CD4-positive, alpha-beta T cell (primary cell): ENCODE results near the gene MMP24OS. TPM values are rescaled to one million over a fixed set of nuclear protein-coding genes. Genes with fewer than 3 reads are reported as not detected.

Source experiments
- ATAC-seq: fragments of 200-7000 bp; cut with Tn5 transposase; one replicate; pipeline ENCODE4 v1.10.0; 2022; ENCODE audit warnings: mild to moderate bottlenecking; ENCODE audit not compliant: poor library complexity
- CTCF ChIA-PET: fragments of 350-600 bp; sonication (Branson Sonifier 250); formaldehyde crosslinking; loops from one replicate; lab custom pipeline; 2021; ENCODE audit warnings: antibody characterized with exemption, inconsistent platforms; lab: Charles Lee
- POLR2A ChIA-PET: fragments of 350-600 bp; sonication (Branson Sonifier 250); formaldehyde crosslinking; loops from one replicate; lab custom pipeline; 2021; ENCODE audit warnings: antibody characterized with exemption, inconsistent platforms; lab: Charles Lee
- DNase-seq, 14 experiments: peaks; one replicate each; pipeline ENCODE4 v3.0.0-alpha.2; 2013 to 2020; ENCODE audit warnings: mixed read lengths in 2 of 14
- H3K27ac ChIP-seq, 2 donors: one replicate each; pipeline versions ENCODE4 v1.5.1 to v1.7.0; 2013; ENCODE audit warnings: low read length in 2 of 2, low read depth in 1 of 2, mild to moderate bottlenecking in 1 of 2
- H3K27me3 ChIP-seq, 2 experiments: 1 replicate in 1 of 2; 2 replicates in 1 of 2; pipeline versions ENCODE4 v1.6.1 to v1.7.0; 2013; ENCODE audit warnings: low read length in 2 of 2, control low read depth in 1 of 2, mild to moderate bottlenecking in 1 of 2, moderate library complexity in 1 of 2; ENCODE audit not compliant: insufficient read depth in 2 of 2, control insufficient read depth in 1 of 2
- H3K36me3 ChIP-seq: one replicate; pipeline ENCODE4 v1.6.1; 2013; ENCODE audit warnings: low read length, control low read depth; ENCODE audit not compliant: insufficient read depth
- H3K4me1 ChIP-seq: one replicate; pipeline ENCODE4 v1.6.1; 2013; ENCODE audit warnings: low read length, control low read depth; ENCODE audit not compliant: insufficient read depth
- H3K4me3 ChIP-seq: one replicate; pipeline ENCODE4 v1.5.1; 2013; ENCODE audit warnings: mild to moderate bottlenecking, low read length, moderate library complexity
- H3K9me3 ChIP-seq, 2 experiments: 1 replicate in 1 of 2; 2 replicates in 1 of 2; pipeline versions ENCODE4 v1.6.1 to v1.7.0; 2013; ENCODE audit warnings: low read length in 2 of 2, mild to moderate bottlenecking in 2 of 2, control low read depth in 1 of 2, moderate library complexity in 1 of 2; ENCODE audit not compliant: control insufficient read depth in 1 of 2, insufficient read depth in 1 of 2
- H3K27ac Mint-ChIP-seq: one replicate; pipeline ENCODE4 v1.8.0; 2020; ENCODE audit warnings: mixed read lengths
- H3K27me3 Mint-ChIP-seq: one replicate; pipeline ENCODE4 v1.8.0; 2021; ENCODE audit warnings: mixed read lengths
- H3K36me3 Mint-ChIP-seq: one replicate; pipeline ENCODE4 v1.8.0; 2021; ENCODE audit warnings: low read depth, mixed read lengths
- H3K4me1 Mint-ChIP-seq: one replicate; pipeline ENCODE4 v1.8.0; 2021; ENCODE audit warnings: low read depth, mixed read lengths
- H3K4me3 Mint-ChIP-seq: one replicate; pipeline ENCODE4 v1.8.0; 2020; ENCODE audit warnings: mild to moderate bottlenecking, mixed read lengths
- H3K9me3 Mint-ChIP-seq: one replicate; pipeline ENCODE4 v1.8.0; 2020; ENCODE audit warnings: mixed read lengths
- intact Hi-C, 2 experiments: fragments of 100-400 bp; cut with DNase I in 1 of 2; cut with micrococcal nuclease in 1 of 2; formaldehyde crosslinking; loops; one replicate each; pipeline versions ENCODE4 v1.15.1 to v1.9.0; 2023 to 2025; cut with DNase I, micrococcal nuclease
- polyA plus RNA-seq, 2 donors: library from polyadenylated mRNA; unstranded; fragments of 120-200 nt; gene quantifications; one replicate each; pipeline ENCODE4 v1.2.1, GENCODE V29; 2013
- total RNA-seq, 174 experiments: library from RNA in 2 of 174; stranded (reverse) in 2 of 174; gene quantifications; one replicate each; pipeline ENCODE4 v1.2.3 and lab custom pipeline; 2021 to 2026
- TF ChIP-seq, protein P1 (sequence below): fragments of 200-600 bp; IDR thresholded peaks from one replicate; pipeline ENCODE4 v1.8.0; 2022; ENCODE audit warnings: antibody characterized with exemption, mild to moderate bottlenecking

MMP24OS gene
- total RNA-seq (10 to 100 TPM; 71.8 to 74.8 TPM), total RNA-seq (lab: John Stamatoyannopoulos, UW) (6.3 to 41.8 (median 22.1) reads per million in 172 experiments)
- polyA plus RNA-seq (2013, experiment 1 of 2) = 44.9 TPM
- 49.8 TPM for polyA plus RNA-seq (2013, experiment 2 of 2)

- peaks cover 35% of the 10 kb centered on the region for H3K4me1 Mint-ChIP-seq
- Histone ChIP-seq H3K27ac (peak within 1 kb of the TSS; percentile 93 to 95), H3K27me3 (no peaks in the 10 kb centered on the region), H3K4me3 (peak within 1 kb of the TSS; percentile 76), H3K9me3 (no peaks in the 10 kb centered on the region), H3K36me3 (peaks cover 50% of the 10 kb centered on the region), H3K4me1 (peaks cover 39% of the 10 kb centered on the region)
- peak within 1 kb of the TSS; percentile 96 for H3K4me3 Mint-ChIP-seq
- peak within 1 kb of the TSS; percentile 97 for H3K27ac Mint-ChIP-seq
- ChIA-PET CTCF (interaction anchor here (1.1 to 1.5 kb wide), 3 partner anchors 26 to 676 kb away, joined by 3 to 7 read pairs (median 3); partner anchors contain the start of gene SCAND1), POLR2A (interaction anchor here (0.6 to 2.6 kb wide), 22 partner anchors 9 to 975 kb away, joined by 3 to 19 read pairs (median 3); partner anchors contain the start of genes CEP250, DYNLRB1, EDEM2 and ITCH)
- no peaks in the 10 kb centered on the region for H3K9me3 Mint-ChIP-seq
- H3K27me3 Mint-ChIP-seq = no peaks in the 10 kb centered on the region
- ATAC-seq (peak; percentile 86), DNase-seq (peak; percentile 79 to 96 (median 86))
- intact Hi-C loops = loop anchor here in 1 of 2 experiments (2.0 to 10.0 kb wide), 7 partner anchors 130 to 975 kb away; partner anchors contain the start of genes AHCY, EDEM2, GGT7 and GSS
- TF ChIP-seq, protein P1, sequence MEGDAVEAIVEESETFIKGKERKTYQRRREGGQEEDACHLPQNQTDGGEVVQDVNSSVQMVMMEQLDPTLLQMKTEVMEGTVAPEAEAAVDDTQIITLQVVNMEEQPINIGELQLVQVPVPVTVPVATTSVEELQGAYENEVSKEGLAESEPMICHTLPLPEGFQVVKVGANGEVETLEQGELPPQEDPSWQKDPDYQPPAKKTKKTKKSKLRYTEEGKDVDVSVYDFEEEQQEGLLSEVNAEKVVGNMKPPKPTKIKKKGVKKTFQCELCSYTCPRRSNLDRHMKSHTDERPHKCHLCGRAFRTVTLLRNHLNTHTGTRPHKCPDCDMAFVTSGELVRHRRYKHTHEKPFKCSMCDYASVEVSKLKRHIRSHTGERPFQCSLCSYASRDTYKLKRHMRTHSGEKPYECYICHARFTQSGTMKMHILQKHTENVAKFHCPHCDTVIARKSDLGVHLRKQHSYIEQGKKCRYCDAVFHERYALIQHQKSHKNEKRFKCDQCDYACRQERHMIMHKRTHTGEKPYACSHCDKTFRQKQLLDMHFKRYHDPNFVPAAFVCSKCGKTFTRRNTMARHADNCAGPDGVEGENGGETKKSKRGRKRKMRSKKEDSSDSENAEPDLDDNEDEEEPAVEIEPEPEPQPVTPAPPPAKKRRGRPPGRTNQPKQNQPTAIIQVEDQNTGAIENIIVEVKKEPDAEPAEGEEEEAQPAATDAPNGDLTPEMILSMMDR = peak; percentile 20
- peaks cover 40% of the 10 kb centered on the region for H3K36me3 Mint-ChIP-seq
Measured at GRCh38 chr20:35277531-35278395, at the start of gene MMP24OS. Gene MMP24OS, minus strand, starts transcription at chr20:35278122. Its CDS starts 193 bp downstream, at chr20:35277929.

DNA sequence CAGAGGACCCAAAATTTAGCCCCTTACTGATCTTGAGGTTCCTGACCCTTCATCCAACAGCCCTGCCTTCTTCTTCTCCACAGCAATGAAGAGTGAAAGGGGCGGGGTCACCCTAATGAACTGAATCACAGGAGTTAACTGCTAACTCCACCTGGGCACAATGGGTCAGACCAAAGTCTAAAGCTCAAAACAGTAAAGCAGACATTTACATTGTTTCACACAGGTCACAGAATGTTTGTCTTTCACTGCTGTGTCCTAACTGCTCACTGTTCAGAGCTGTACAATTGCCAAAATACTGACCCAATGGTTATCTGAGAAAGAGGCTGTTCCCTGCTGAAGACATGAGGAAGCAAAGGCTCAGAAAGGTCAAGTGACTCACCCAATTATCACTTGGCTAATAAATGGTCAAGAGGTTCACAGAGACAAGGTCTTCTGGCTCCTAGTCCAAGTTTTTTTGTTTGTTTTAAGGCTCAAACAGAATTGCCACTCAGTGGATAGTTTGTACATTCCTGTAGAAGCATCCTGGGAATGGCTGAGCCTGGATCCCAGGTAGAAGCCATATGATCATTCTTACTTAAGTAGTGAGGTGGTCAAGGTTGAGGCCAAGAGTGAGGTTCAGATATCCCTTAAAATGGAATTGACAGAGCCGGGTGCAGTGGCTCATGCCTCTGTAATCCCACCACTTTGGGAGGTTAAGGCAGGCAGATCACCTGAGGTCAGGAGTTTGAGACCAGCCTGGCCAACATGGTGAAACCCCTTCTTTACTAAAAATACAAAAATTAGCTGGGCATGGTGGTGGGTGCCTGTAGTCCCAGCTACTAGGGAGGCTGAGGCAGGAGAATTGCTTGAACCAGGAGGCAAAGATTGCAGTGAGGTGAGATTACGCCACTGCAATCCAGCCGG, 49.4 kb upstream of the MMP24OS start:
- no peaks in the 10 kb centered on the region for H3K27me3 Mint-ChIP-seq
- no peaks in the 10 kb centered on the region for H3K9me3 Mint-ChIP-seq
- Histone ChIP-seq H3K4me1 (no peaks in the 10 kb centered on the region), H3K36me3 (peaks cover 5% of the 10 kb centered on the region), H3K27ac (no peak overlapping the region), H3K9me3 (no peaks in the 10 kb centered on the region), H3K4me3 (no peak overlapping the region), H3K27me3 (no peaks in the 10 kb centered on the region)
- intact Hi-C loops = no loop called here
- DNase-seq (no peak), ATAC-seq (no peak)
- H3K36me3 Mint-ChIP-seq = peaks cover 7% of the 10 kb centered on the region
- TF ChIP-seq, protein P1 = no peak
- CTCF ChIA-PET = no interaction called here
- H3K4me1 Mint-ChIP-seq = no peaks in the 10 kb centered on the region
- H3K4me3 Mint-ChIP-seq = no peak overlapping the region
- POLR2A ChIA-PET = no interaction called here
- no peak overlapping the region for H3K27ac Mint-ChIP-seq

GRCh38 chr20:35326740-35327073, 48.8 kb upstream of the MMP24OS start:
- ChIA-PET POLR2A (no interaction called here), CTCF (no interaction called here)
- ATAC-seq (no peak), DNase-seq (no peak)
- peaks cover 7% of the 10 kb centered on the region for H3K36me3 Mint-ChIP-seq
- intact Hi-C loops = no loop called here
- H3K4me3 Mint-ChIP-seq = no peak overlapping the region
- TF ChIP-seq, protein P1 = no peak
- Histone ChIP-seq H3K4me1 (no peaks in the 10 kb centered on the region), H3K27me3 (no peaks in the 10 kb centered on the region), H3K4me3 (no peak overlapping the region), H3K27ac (no peak overlapping the region), H3K9me3 (no peaks in the 10 kb centered on the region), H3K36me3 (peaks cover 5% of the 10 kb centered on the region)
- no peak overlapping the region for H3K27ac Mint-ChIP-seq
- H3K4me1 Mint-ChIP-seq = no peaks in the 10 kb centered on the region
- H3K27me3 Mint-ChIP-seq = no peaks in the 10 kb centered on the region
- H3K9me3 Mint-ChIP-seq = no peaks in the 10 kb centered on the region
